Measurements from ENCODE around the gene TPSD1. TPM values are rescaled to one million over a fixed set of nuclear protein-coding genes. Genes with fewer than 3 reads are reported as not detected.

Gene TPSD1
- total and polyA plus RNA-seq, 9 of the 15 experiments (the other 6 are each of a cell fraction or from before 2014, with no cell fraction given): not detected

DNA sequence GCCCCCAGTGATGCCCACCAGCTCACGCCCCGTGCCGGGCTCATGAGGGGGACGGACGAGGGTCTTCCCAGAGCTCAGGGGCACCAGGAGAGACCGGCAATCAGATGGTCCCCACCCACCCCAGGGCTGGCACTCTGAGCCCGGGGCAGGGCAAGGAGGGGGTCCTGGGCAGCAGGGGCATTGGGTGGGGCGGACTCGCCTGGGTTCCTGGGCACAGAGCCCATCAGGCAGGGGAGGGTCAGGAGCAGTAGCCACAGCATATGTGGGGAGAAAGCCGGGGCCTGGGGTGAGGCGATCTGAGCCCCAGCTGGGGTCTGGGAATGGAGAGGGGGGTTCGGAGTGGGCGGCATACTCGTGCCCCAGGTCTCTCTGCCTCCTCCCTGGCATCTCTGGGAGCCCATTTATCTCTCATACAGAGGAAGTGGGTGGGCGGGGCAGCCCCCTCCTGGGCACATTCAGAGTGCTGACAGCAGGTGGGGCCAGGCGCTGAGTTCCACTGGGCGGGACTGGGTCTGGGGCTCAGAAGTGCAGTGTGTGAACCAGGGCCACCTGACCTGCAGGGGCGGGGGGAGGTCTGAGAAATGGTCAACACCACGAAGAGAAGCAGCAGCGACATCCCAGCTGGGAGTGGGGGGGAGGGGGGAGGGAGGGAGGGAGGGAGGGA is 33.1 kb downstream of the TPSD1 start (continued):
- TF ChIP-seq, protein P1, sequence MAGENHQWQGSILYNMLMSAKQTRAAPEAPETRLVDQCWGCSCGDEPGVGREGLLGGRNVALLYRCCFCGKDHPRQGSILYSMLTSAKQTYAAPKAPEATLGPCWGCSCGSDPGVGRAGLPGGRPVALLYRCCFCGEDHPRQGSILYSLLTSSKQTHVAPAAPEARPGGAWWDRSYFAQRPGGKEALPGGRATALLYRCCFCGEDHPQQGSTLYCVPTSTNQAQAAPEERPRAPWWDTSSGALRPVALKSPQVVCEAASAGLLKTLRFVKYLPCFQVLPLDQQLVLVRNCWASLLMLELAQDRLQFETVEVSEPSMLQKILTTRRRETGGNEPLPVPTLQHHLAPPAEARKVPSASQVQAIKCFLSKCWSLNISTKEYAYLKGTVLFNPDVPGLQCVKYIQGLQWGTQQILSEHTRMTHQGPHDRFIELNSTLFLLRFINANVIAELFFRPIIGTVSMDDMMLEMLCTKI (IDR thresholded peaks at IDR 0.05; ENCODE audit: partially characterized antibody): no peak
- no peak for TF ChIP-seq ZSCAN32 (CRISPR knock-in tag; IDR thresholded peaks at IDR 0.05)
- no peak for TF ChIP-seq CSDE1 (IDR thresholded peaks at IDR 0.05)
- peak; percentile 49 for TF ChIP-seq MEIS2 (IDR thresholded peaks at IDR 0.05; ENCODE audit: partially characterized antibody)
- TF ChIP-seq FOXK1 (CRISPR knock-in tag; IDR thresholded peaks at IDR 0.05; ENCODE audit: borderline replicate concordance): no peak
- no peak for TF ChIP-seq TAF9B (IDR thresholded peaks at IDR 0.05; ENCODE audit: partially characterized antibody)

DNA sequence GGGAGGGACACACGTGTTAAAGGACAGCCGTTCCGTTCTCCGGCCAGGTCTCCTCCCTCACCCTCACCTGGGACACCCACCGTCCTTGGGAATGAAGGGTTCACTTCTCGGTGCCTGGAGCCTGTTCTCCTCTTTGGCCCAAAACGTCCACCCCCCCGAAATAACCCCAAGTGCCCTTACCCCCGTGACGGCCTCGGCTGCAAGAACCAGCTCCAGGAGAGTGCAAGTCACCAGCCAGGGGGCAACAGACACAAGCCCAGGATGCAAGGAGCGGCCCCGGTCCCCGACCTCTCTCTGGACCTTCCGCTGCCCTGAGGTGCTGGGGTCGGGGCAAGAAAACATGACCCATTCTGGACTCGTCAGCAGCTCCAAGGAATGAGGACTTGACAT is 33.6 kb downstream of the TPSD1 start:
- H2AFZ ChIP-seq (ENCODE audit: low read depth, low read length): no peak overlapping the region
- in situ Hi-C loops (cut with MboI) (no loop called here), intact Hi-C loops (cut with micrococcal nuclease) (no loop called here)
- DNase-seq (ENCODE audit: extremely low read depth in 1 of 4, low spot score in 3 of 4) (no peak), FAIRE-seq (no peak), ATAC-seq (no peak)
- ChIA-PET CTCF (ENCODE audit: low intra/inter-chr PET ratio) (no interaction called here), POLR2A (interaction anchor here (1.2 to 1.8 kb wide), 3 partner anchors 9 to 12 kb away, joined by 3 to 6 read pairs (median 4); no protein-coding TSS in a partner anchor)
- H3K9me1 ChIP-seq (ENCODE audit: control insufficient read depth, insufficient read depth, low read length): no peaks in the 10 kb centered on the region
- no peak overlapping the region for H3K27ac ChIP-seq (ENCODE audit: extremely low read depth, low read depth, low read length)
- WGBS (ENCODE audit: insufficient coverage, low coverage, missing lambda C conversion rate): 18% methylated on average over 10 of the region's 17 CpGs
- H3K4me2 ChIP-seq (ENCODE audit: insufficient read depth, low read length): no peak overlapping the region
- H3K36me3 ChIP-seq (ENCODE audit: control insufficient read depth, insufficient read depth, low read length): no peaks in the 10 kb centered on the region
- no TSS peak for BruUV-seq (replicated peaks)
- H3K27me3 ChIP-seq (ENCODE audit: control insufficient read depth in 2 of 2, insufficient read depth in 2 of 2, low read length in 2 of 2): peaks cover 25 to 40% of the 10 kb centered on the region in 2 experiments
- H3K9me3 ChIP-seq (replicated peaks; ENCODE audit: control insufficient read depth, insufficient read depth, low read depth, low read length): no peaks in the 10 kb centered on the region
- peaks cover 19 to 49% of the 10 kb centered on the region in 2 experiments for H3K4me1 ChIP-seq (replicated peaks in 1 of 2; ENCODE audit: control insufficient read depth in 2 of 2, insufficient read depth in 2 of 2, low read length in 2 of 2)
- no peak overlapping the region for H3K4me3 ChIP-seq
- H4K20me1 ChIP-seq (replicated peaks; ENCODE audit: control insufficient read depth, insufficient read depth, low read length): peaks cover 2% of the 10 kb centered on the region; the same call in 1 of the 2 replicates
- H3K9ac ChIP-seq (ENCODE audit: insufficient read depth in 1 of 2, low read depth in 2 of 2, low read length in 2 of 2): peak overlapping the region in 1 of 2 experiments; percentile 28; a peak in 1 of 4 replicates
- no peaks in the 10 kb centered on the region for H3K79me2 ChIP-seq (ENCODE audit: control insufficient read depth, insufficient read depth, low read length)
- TF ChIP-seq, protein P2, sequence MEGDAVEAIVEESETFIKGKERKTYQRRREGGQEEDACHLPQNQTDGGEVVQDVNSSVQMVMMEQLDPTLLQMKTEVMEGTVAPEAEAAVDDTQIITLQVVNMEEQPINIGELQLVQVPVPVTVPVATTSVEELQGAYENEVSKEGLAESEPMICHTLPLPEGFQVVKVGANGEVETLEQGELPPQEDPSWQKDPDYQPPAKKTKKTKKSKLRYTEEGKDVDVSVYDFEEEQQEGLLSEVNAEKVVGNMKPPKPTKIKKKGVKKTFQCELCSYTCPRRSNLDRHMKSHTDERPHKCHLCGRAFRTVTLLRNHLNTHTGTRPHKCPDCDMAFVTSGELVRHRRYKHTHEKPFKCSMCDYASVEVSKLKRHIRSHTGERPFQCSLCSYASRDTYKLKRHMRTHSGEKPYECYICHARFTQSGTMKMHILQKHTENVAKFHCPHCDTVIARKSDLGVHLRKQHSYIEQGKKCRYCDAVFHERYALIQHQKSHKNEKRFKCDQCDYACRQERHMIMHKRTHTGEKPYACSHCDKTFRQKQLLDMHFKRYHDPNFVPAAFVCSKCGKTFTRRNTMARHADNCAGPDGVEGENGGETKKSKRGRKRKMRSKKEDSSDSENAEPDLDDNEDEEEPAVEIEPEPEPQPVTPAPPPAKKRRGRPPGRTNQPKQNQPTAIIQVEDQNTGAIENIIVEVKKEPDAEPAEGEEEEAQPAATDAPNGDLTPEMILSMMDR (IDR thresholded peaks at IDR 0.05 in 2 of 3, conservative IDR thresholded peaks at IDR 0.05 in 1 of 3; ENCODE audit: insufficient read depth in 2 of 3, low read depth in 1 of 3, low read length in 3 of 3): peak in 1 of 3 experiments; percentile 9; a peak in 1 of 6 replicates
- TF ChIP-seq, protein P3, sequence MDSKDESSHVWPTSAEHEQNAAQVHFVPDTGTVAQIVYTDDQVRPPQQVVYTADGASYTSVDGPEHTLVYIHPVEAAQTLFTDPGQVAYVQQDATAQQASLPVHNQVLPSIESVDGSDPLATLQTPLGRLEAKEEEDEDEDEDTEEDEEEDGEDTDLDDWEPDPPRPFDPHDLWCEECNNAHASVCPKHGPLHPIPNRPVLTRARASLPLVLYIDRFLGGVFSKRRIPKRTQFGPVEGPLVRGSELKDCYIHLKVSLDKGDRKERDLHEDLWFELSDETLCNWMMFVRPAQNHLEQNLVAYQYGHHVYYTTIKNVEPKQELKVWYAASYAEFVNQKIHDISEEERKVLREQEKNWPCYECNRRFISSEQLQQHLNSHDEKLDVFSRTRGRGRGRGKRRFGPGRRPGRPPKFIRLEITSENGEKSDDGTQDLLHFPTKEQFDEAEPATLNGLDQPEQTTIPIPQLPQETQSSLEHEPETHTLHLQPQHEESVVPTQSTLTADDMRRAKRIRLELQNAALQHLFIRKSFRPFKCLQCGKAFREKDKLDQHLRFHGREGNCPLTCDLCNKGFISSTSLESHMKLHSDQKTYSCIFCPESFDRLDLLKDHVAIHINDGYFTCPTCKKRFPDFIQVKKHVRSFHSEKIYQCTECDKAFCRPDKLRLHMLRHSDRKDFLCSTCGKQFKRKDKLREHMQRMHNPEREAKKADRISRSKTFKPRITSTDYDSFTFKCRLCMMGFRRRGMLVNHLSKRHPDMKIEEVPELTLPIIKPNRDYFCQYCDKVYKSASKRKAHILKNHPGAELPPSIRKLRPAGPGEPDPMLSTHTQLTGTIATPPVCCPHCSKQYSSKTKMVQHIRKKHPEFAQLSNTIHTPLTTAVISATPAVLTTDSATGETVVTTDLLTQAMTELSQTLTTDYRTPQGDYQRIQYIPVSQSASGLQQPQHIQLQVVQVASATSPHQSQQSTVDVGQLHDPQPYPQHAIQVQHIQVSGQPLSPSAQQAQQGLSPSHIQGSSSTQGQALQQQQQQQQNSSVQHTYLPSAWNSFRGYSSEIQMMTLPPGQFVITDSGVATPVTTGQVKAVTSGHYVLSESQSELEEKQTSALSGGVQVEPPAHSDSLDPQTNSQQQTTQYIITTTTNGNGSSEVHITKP (IDR thresholded peaks at IDR 0.05; ENCODE audit: partially characterized antibody): peak; percentile 63
- TF ChIP-seq NFATC3 (IDR thresholded peaks at IDR 0.05): no peak
- TF ChIP-seq THRAP3 (IDR thresholded peaks at IDR 0.05; ENCODE audit: borderline replicate concordance): no peak
- TF ChIP-seq, protein P4, sequence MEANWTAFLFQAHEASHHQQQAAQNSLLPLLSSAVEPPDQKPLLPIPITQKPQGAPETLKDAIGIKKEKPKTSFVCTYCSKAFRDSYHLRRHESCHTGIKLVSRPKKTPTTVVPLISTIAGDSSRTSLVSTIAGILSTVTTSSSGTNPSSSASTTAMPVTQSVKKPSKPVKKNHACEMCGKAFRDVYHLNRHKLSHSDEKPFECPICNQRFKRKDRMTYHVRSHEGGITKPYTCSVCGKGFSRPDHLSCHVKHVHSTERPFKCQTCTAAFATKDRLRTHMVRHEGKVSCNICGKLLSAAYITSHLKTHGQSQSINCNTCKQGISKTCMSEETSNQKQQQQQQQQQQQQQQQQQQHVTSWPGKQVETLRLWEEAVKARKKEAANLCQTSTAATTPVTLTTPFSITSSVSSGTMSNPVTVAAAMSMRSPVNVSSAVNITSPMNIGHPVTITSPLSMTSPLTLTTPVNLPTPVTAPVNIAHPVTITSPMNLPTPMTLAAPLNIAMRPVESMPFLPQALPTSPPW (CRISPR knock-in tag; IDR thresholded peaks at IDR 0.05): peak; percentile 64
- TF ChIP-seq IFI16 (CRISPR knock-in tag; IDR thresholded peaks at IDR 0.05): no peak
